Bronchial epithelial cell (primary cell): ENCODE results near the gene IFTAP. TPM values are rescaled to one million over a fixed set of nuclear protein-coding genes. Genes with fewer than 3 reads are reported as not detected.

Experiments
- DNase-seq: peaks from one replicate; pipeline ENCODE4 v3.0.0-alpha.2; 2010; ENCODE audit warnings: low read depth
- FAIRE-seq: peaks from 2 replicates; lab custom pipeline; 2011; peaks lifted over from hg19 to GRCh38; lab: Jason Lieb, UNC
- H3K27me3 ChIP-seq: 2 replicates; pipeline ENCODE4 v1.5.1; 2011; ENCODE audit warnings: low read length; ENCODE audit not compliant: control insufficient read depth, insufficient read depth
- H3K36me3 ChIP-seq: 2 replicates; pipeline ENCODE4 v1.5.1; 2011; ENCODE audit warnings: low read length; ENCODE audit not compliant: control insufficient read depth, insufficient read depth
- H3K4me3 ChIP-seq: 2 replicates; pipeline ENCODE4 v1.5.1; 2011; ENCODE audit warnings: mild to moderate bottlenecking, low read depth, low read length, control low read depth
- total RNA-seq: library from RNA; depleted of rRNA; stranded (reverse); fragments of >200 nt; gene quantifications from 2 replicates; pipeline ENCODE4 v1.2.1, GENCODE V29; 2014
- TF ChIP-seq, protein P1 (sequence below): IDR thresholded peaks from 2 replicates; pipeline ENCODE4 v1.5.1; 2011; ENCODE audit warnings: mild to moderate bottlenecking, moderate library complexity, low read length, control low read depth, inconsistent platforms; ENCODE audit not compliant: insufficient read depth, severe bottlenecking

The IFTAP gene
- total RNA-seq, 1 donor from 2014 or later = 16.1 TPM

DNA sequence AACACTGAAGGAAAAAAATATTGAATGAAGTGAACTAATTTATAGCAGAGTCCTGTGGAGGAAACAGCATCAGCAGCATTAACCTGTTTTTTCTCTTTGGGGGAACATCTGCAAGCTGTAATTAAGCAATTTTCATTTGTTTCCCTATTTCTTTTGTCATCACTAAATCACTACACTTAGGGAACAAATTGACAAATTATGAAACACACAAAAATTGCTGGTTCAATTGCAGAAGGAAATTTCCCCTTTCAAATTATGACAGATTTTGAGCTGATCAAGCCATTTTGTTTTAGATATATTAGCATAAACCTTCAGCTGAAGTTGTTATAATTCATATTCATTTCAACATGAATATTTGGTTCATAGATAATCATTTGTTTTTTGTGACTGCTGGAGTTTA is 25.9 kb downstream of the IFTAP start:
- DNase-seq (no peak), FAIRE-seq (no peak)
- Histone ChIP-seq H3K4me3 (no peak overlapping the region), H3K27me3 (no peaks in the 10 kb centered on the region), H3K36me3 (no peaks in the 10 kb centered on the region)
- TF ChIP-seq, protein P1, sequence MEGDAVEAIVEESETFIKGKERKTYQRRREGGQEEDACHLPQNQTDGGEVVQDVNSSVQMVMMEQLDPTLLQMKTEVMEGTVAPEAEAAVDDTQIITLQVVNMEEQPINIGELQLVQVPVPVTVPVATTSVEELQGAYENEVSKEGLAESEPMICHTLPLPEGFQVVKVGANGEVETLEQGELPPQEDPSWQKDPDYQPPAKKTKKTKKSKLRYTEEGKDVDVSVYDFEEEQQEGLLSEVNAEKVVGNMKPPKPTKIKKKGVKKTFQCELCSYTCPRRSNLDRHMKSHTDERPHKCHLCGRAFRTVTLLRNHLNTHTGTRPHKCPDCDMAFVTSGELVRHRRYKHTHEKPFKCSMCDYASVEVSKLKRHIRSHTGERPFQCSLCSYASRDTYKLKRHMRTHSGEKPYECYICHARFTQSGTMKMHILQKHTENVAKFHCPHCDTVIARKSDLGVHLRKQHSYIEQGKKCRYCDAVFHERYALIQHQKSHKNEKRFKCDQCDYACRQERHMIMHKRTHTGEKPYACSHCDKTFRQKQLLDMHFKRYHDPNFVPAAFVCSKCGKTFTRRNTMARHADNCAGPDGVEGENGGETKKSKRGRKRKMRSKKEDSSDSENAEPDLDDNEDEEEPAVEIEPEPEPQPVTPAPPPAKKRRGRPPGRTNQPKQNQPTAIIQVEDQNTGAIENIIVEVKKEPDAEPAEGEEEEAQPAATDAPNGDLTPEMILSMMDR = no peak

DNA sequence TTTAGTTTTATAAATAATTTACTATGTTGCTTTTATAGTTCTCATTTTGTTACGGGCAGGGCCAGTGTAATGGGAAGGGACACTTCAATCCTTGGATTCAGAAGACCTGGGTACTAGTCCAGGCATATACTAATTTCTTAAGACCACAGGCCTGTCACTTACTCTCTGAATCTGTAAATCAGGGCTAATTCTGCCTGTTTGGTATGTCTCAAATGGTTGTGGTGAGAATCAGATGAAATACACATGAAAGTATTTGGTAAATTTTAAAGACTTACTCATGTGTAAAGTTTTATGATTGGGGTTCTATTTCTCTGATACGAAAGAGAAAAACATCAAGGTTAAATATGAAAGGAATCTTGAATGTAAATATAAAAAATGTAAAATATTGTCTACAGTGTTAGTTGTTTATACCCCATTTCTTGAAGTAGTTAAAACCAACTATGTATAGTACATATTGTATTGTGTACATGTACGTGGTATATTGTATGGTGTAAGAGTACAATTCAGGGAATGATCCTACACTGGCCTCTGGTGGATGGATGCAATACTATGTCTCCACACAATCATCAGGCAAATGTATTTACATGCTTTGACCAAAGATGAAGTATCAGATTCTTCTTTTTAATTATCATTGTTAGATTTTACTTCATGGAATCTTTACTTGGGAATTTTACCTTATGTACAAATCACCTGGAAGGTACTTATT is 28.3 kb downstream of the IFTAP start:
- Histone ChIP-seq H3K36me3 (no peaks in the 10 kb centered on the region), H3K27me3 (no peaks in the 10 kb centered on the region), H3K4me3 (no peak overlapping the region)
- DNase-seq (peak; percentile 49), FAIRE-seq (no peak)
- TF ChIP-seq, protein P1 = peak; percentile 25

DNA sequence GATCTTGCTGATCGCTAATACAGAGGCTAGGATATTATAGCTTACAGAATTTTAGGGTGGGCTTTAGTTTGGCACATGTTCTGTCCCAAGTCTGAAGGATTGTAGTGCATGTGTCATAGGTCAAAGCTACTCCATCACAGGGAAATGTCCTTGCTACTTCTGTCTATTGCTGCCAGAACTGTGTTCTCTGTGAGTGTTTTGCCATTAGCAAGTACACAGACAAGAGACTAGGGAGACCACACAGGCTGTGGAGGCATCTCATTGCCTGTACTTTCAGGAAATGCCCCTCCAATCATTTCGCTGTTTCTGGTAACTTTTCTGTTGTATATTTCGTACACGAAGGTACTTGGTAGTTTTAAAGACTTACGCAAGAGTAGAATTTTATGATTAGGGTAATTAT is 29.2 kb downstream of the IFTAP start:
- FAIRE-seq (no peak), DNase-seq (no peak)
- TF ChIP-seq, protein P1 = no peak

DNA sequence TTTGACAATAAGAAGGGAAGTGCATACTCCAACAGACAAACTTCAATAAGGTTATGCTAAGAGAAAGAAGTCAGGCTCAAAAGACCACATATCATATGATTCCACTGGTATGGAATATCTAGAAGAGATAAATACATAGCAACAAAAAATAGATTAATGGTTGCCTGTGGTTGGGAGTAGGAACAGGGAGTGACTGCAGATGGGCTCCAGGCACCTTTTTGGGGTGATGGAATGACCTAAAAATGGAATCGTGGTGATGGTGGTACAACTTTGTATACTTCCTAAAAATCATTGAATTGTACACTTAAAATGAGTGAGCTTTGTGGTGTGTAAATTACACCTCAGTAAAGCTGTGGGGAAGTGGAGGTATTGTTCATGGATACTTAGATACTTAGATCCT is 32.7 kb downstream of the IFTAP start:
- no peaks in the 10 kb centered on the region for H3K27me3 ChIP-seq
- H3K36me3 ChIP-seq = no peaks in the 10 kb centered on the region
- TF ChIP-seq, protein P1 = no peak
- DNase-seq (no peak), FAIRE-seq (no peak)
- no peak overlapping the region for H3K4me3 ChIP-seq

More for the DNA sequence above, 29.2 kb downstream of the IFTAP start:
- Histone ChIP-seq H3K27me3 (no peaks in the 10 kb centered on the region), H3K36me3 (no peaks in the 10 kb centered on the region), H3K4me3 (no peak overlapping the region)

DNA sequence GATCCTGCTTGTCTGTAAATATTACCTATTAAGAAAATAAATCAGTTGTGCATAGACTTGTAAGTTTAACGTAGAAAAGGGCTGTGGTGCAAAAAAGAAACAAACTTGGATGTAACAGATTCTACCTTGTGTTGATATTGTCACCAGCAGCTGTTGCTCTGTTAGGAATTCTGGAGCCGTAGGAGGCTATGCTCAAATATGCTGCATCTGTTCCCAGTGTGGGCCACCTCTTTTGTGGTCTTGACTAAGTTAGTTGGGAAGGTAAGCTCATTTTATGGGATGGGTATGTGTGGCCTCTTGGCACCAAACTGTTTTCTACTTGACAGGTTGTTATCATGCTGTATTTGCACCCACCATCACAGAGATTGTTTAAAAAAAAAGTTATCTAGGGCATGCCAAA is 33.2 kb downstream of the IFTAP start:
- H3K36me3 ChIP-seq = no peaks in the 10 kb centered on the region
- FAIRE-seq (no peak), DNase-seq (no peak)
- H3K4me3 ChIP-seq = no peak overlapping the region
- TF ChIP-seq, protein P1 = no peak
- H3K27me3 ChIP-seq = no peaks in the 10 kb centered on the region

DNA sequence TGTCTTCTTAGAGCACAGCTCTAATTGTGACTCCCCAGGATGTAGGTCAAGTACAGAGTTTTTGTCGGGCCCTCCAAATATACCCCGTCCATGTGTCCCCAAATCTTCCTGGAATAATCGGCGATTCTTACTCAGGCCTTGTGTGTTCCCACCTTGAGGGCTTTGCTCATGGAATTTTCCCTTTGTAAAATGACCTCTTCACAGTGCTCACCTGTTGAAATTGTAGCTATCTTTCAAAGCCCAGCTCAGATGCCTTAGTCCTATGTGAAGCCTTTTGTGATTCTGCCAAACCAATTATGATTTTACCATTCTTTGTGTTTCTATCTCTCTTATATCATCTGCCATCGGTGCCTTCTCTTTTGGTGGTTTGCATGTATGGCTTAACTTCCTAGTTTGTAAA is 33.8 kb downstream of the IFTAP start:
- H3K4me3 ChIP-seq = no peak overlapping the region
- TF ChIP-seq, protein P1 = no peak
- H3K36me3 ChIP-seq = no peaks in the 10 kb centered on the region
- no peaks in the 10 kb centered on the region for H3K27me3 ChIP-seq
- DNase-seq = no peak
- FAIRE-seq = no peak
